Calu3 (cell line): ENCODE results near the gene TBC1D1. TPM values are rescaled to one million over a fixed set of nuclear protein-coding genes. Genes with fewer than 3 reads are reported as not detected.

Source experiments
- BruUV-seq: library from RNA; stranded (reverse); fragments of 400-500 nt; replicated peaks from 2 replicates; lab custom pipeline; 2021; lab: Mats Ljungman, UMichigan
- CTCF ChIA-PET: fragments of 300-600 bp; sonication (Branson Sonifier 250); formaldehyde crosslinking; loops from one replicate; lab custom pipeline; 2022; ENCODE audit warnings: antibody characterized with exemption; lab: Charles Lee
- DNase-seq: peaks from one replicate; pipeline ENCODE4 v3.0.0; 2022
- H3K27ac Mint-ChIP-seq: one replicate; pipeline ENCODE4 v1.8.0; 2022; ENCODE audit warnings: mixed read lengths; ENCODE audit not compliant: unreplicated experiment
- H3K27me3 Mint-ChIP-seq: one replicate; pipeline ENCODE4 v1.8.0; 2022; ENCODE audit warnings: mixed read lengths; ENCODE audit not compliant: unreplicated experiment
- H3K36me3 Mint-ChIP-seq: one replicate; pipeline ENCODE4 v1.8.0; 2022; ENCODE audit warnings: mild to moderate bottlenecking, moderate library complexity, mixed read lengths; ENCODE audit not compliant: insufficient read depth, unreplicated experiment
- H3K4me1 Mint-ChIP-seq: one replicate; pipeline ENCODE4 v1.8.0; 2022; ENCODE audit warnings: mild to moderate bottlenecking, low read depth, mixed read lengths; ENCODE audit not compliant: unreplicated experiment
- H3K4me3 Mint-ChIP-seq: one replicate; pipeline ENCODE4 v1.8.0; 2022; ENCODE audit warnings: mild to moderate bottlenecking, low read depth, moderate library complexity, mixed read lengths; ENCODE audit not compliant: unreplicated experiment
- H3K9me3 Mint-ChIP-seq: one replicate; pipeline ENCODE4 v1.8.0; 2022; ENCODE audit warnings: low read depth, mixed read lengths; ENCODE audit not compliant: unreplicated experiment
- CTCF ChIP-seq: fragments of 200-600 bp; IDR thresholded peaks from one replicate; pipeline ENCODE4 v1.8.0; 2022; ENCODE audit warnings: antibody characterized with exemption; ENCODE audit not compliant: unreplicated experiment
- intact Hi-C: fragments of 100-400 bp; cut with micrococcal nuclease; formaldehyde crosslinking; loops from one replicate; pipeline ENCODE4 v1.10.0; 2022; ENCODE audit not compliant: unreplicated experiment
- total RNA-seq: library from RNA; stranded (reverse); gene quantifications from 2 replicates; pipeline ENCODE4 v1.2.3, GENCODE V29; 2022

Gene TBC1D1
- total RNA-seq, 1 experiment from 2014 or later, result 39.8 TPM

- CTCF ChIA-PET, result no interaction called here
- no peak for DNase-seq
- intact Hi-C loops, result no loop called here
- no TSS peak for BruUV-seq
- H3K9me3 Mint-ChIP-seq, result no peaks in the 10 kb centered on the region
- no peaks in the 10 kb centered on the region for H3K4me1 Mint-ChIP-seq
- TF ChIP-seq CTCF, result no peak
- no peak overlapping the region for H3K27ac Mint-ChIP-seq
- H3K4me3 Mint-ChIP-seq, result no peak overlapping the region
- H3K36me3 Mint-ChIP-seq, result no peaks in the 10 kb centered on the region
- peaks cover 5% of the 10 kb centered on the region for H3K27me3 Mint-ChIP-seq
These were observed 57.7 kb downstream of the TBC1D1 start for GRCh38 chr4:37948542-37948941.

GRCh38 chr4:37949636-37950426, 58.9 kb downstream of the TBC1D1 start:
- Mint-ChIP-seq H3K27ac (no peak overlapping the region), H3K27me3 (no peaks in the 10 kb centered on the region), H3K9me3 (no peaks in the 10 kb centered on the region), H3K36me3 (no peaks in the 10 kb centered on the region), H3K4me3 (no peak overlapping the region), H3K4me1 (no peaks in the 10 kb centered on the region)
- CTCF ChIA-PET, result no interaction called here
- intact Hi-C loops, result no loop called here
- no peak for TF ChIP-seq CTCF
- DNase-seq, result no peak
- no TSS peak for BruUV-seq

- Mint-ChIP-seq H3K27ac (no peak overlapping the region), H3K36me3 (no peaks in the 10 kb centered on the region), H3K27me3 (no peaks in the 10 kb centered on the region), H3K4me1 (no peaks in the 10 kb centered on the region), H3K4me3 (no peak overlapping the region), H3K9me3 (no peaks in the 10 kb centered on the region)
- CTCF ChIA-PET, result no interaction called here
- intact Hi-C loops, result no loop called here
- no peak for DNase-seq
- BruUV-seq, result no TSS peak
- TF ChIP-seq CTCF, result no peak
These were observed 60.8 kb downstream of the TBC1D1 start for GRCh38 chr4:37951461-37952352.

- no TSS peak for BruUV-seq
- no peaks in the 10 kb centered on the region for H3K36me3 Mint-ChIP-seq
- intact Hi-C loops, result no loop called here
- H3K27ac Mint-ChIP-seq, result no peak overlapping the region
- H3K9me3 Mint-ChIP-seq, result no peaks in the 10 kb centered on the region
- H3K4me1 Mint-ChIP-seq, result no peaks in the 10 kb centered on the region
- no peak for TF ChIP-seq CTCF
- DNase-seq, result no peak
- H3K27me3 Mint-ChIP-seq, result no peaks in the 10 kb centered on the region
- no peak overlapping the region for H3K4me3 Mint-ChIP-seq
- CTCF ChIA-PET, result interaction anchor here (1.3 kb wide), 1 partner anchor 444 kb away, joined by 3 read pairs; no protein-coding TSS in a partner anchor
These were observed 62.3 kb downstream of the TBC1D1 start for GRCh38 chr4:37953156-37953555.
